GM12872 (cell line): ENCODE data around the gene RPP14.

ENCODE experiments used
- CTCF ChIP-seq: IDR thresholded peaks from 3 replicates; pipeline ENCODE4 v1.5.1; 2011; ENCODE audit warnings: low read depth, mild to moderate bottlenecking, low read length, moderate library complexity; ENCODE audit not compliant: insufficient read depth

The RPP14 gene

DNA sequence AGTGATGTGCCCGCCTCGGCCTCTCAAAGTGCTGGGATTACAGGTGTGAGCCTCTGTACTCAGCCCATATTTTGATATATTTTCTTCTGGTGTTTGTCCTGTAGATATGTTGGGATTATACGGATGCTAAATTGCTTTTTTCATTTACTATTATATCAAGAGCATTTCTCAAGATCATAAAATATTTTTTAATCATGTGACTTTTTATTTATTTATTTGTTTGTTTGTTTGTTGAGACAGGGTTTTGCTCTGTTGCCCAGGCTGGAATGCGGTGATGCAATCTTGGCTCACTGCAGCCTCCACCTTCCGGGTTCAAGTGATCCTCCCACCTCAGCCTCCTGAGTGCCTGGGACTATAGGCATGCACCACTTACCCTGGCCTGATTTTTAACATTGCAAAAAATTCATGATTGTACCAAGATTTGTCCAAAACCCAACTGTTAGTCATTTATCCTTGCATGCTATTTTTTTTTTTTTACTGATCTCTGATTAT is 23.9 kb downstream of the RPP14 start:
- no peak for TF ChIP-seq CTCF

GRCh38 chr3:58331593-58332152 is 25.6 kb downstream of the RPP14 start:
- no peak for TF ChIP-seq CTCF

GRCh38 chr3:58332575-58333188 is 26.6 kb downstream of the RPP14 start, which contains the start of gene PXK:
Gene PXK (plus strand): TSS chr3:58332892. CDS start chr3:58332989, 97 bp downstream.
- TF ChIP-seq CTCF: peak; percentile 22; the same call in 1 of the 3 replicates

- no peak for TF ChIP-seq CTCF
These were observed 27.4 kb downstream of the RPP14 start for GRCh38 chr3:58333206-58334012.

DNA sequence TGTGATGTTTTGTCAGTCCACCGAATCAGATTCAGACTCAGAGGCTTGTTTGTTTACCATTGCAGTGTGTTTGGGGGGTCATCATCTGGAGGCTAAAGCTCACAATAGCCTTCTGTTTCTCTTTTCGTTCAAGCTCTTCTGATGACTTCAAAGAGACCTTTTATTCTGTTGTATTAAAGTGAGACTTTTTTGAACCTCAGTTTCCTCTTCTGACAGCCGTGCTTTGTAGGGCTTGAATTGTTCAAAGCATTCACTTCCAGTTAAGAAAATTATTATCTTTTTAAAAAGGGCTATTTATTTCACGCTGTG is 27.9 kb downstream of the RPP14 start:
- no peak for TF ChIP-seq CTCF

- no peak for TF ChIP-seq CTCF
These were observed 28.4 kb downstream of the RPP14 start for GRCh38 chr3:58334506-58334884.

DNA sequence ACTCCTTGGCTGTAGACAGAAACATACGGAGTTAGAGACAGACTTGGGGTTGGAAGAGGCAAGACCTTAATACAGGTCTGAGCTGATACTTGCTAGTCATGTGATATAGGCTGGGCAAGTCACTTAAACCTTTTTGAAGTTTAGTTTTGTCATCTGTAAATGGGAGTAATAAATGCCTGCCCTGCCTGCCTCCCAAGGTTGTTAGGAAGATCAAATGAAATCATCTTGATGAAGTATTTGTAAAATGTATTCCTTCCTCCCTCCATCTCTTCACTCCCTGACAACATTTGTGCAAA is 29.6 kb downstream of the RPP14 start:
- TF ChIP-seq CTCF: no peak
